NCI-H187 (cell line): ENCODE measurements around the gene CNDP1.
"Not testable (repeated sequence)": the region's sequence is repeated elsewhere in the genome, so short reads cannot be mapped to it uniquely, and the experiment has no call there.

Experiments used
- DNase-seq, 2 experiments: peaks; one replicate each; lab custom pipeline; 2025; lab: John Stamatoyannopoulos, UW

CNDP1 gene

GRCh38 chr18:74534150-74534969 lies at the start of gene CNDP1:
Gene CNDP1, plus strand, starts transcription at chr18:74534500. Its CDS starts 168 bp downstream, at chr18:74534668.
- no peak for DNase-seq

GRCh38 chr18:74486119-74486849 lies 48.0 kb upstream of the CNDP1 start:
- DNase-seq, result no peak

GRCh38 chr18:74488354-74488753 lies 45.9 kb upstream of the CNDP1 start:
- DNase-seq, result no peak

GRCh38 chr18:74488864-74489263 lies 45.4 kb upstream of the CNDP1 start:
- no peak for DNase-seq

- no peak for DNase-seq
Measured at GRCh38 chr18:74489676-74490075, 44.6 kb upstream of the CNDP1 start.

- no peak for DNase-seq
Measured at GRCh38 chr18:74492259-74492658, 42.0 kb upstream of the CNDP1 start.

- no peak for DNase-seq
Measured at GRCh38 chr18:74493689-74494088, 40.6 kb upstream of the CNDP1 start.

- no peak for DNase-seq
Measured at GRCh38 chr18:74494514-74494913, 39.8 kb upstream of the CNDP1 start.

- DNase-seq, result peak; percentile 95 to 96
Measured at GRCh38 chr18:74495581-74496507, 38.5 kb upstream of the CNDP1 start, which contains the start of gene CNDP2. Gene CNDP2, plus strand, starts transcription at chr18:74496363. Its CDS starts 3,611 bp downstream, at chr18:74499974.

GRCh38 chr18:74496508-74497323 lies 37.6 kb upstream of the CNDP1 start:
- DNase-seq, result peak in 1 of 2 experiments; percentile 9

GRCh38 chr18:74497324-74497676 lies 37.0 kb upstream of the CNDP1 start:
- DNase-seq, result no peak

- DNase-seq, result no peak
Measured at GRCh38 chr18:74497778-74498177, 36.5 kb upstream of the CNDP1 start.

GRCh38 chr18:74498712-74499627 lies 35.3 kb upstream of the CNDP1 start:
- DNase-seq, result peak; percentile 29

GRCh38 chr18:74499633-74500032 lies 34.7 kb upstream of the CNDP1 start:
- no peak for DNase-seq

- DNase-seq, result no peak
Measured at GRCh38 chr18:74500372-74500771, 33.9 kb upstream of the CNDP1 start.

GRCh38 chr18:74500774-74501173 lies 33.5 kb upstream of the CNDP1 start:
- not testable (repeated sequence) for DNase-seq

- DNase-seq, result no peak
Measured at GRCh38 chr18:74501386-74501785, 32.9 kb upstream of the CNDP1 start.

- no peak for DNase-seq
Measured at GRCh38 chr18:74503137-74503536, 31.2 kb upstream of the CNDP1 start.

GRCh38 chr18:74505776-74506175 lies 28.5 kb upstream of the CNDP1 start:
- no peak for DNase-seq

GRCh38 chr18:74506448-74507084 lies 27.7 kb upstream of the CNDP1 start:
- DNase-seq, result no peak
